HFF-Myc (cell line): Measurements from ENCODE around the gene DAB2.
"Not testable (repeated sequence)": the region's sequence is repeated elsewhere in the genome, so short reads cannot be mapped to it uniquely, and the experiment has no call there.

Experiments
- DNase-seq: peaks from one replicate; pipeline ENCODE4 v3.0.0-alpha.2; 2011; ENCODE audit warnings: low read depth; ENCODE audit errors: extremely low read depth
- H3K4me3 ChIP-seq: replicated peaks from 2 replicates; pipeline ENCODE4 v1.5.1; 2011; ENCODE audit warnings: low read depth, mild to moderate bottlenecking, control low read depth, low read length
- CTCF ChIP-seq: IDR thresholded peaks from 2 replicates; pipeline ENCODE4 v1.5.1; 2012; ENCODE audit warnings: mild to moderate bottlenecking, low read depth, low read length, control low read depth; ENCODE audit errors: missing control alignments

The DAB2 gene

GRCh38 chr5:39341896-39342295, 82.9 kb downstream of the DAB2 start:
- H3K4me3 ChIP-seq: no peak overlapping the region
- no peak for TF ChIP-seq CTCF
- DNase-seq: no peak

GRCh38 chr5:39340506-39340905, 84.3 kb downstream of the DAB2 start:
- no peak overlapping the region for H3K4me3 ChIP-seq
- no peak for TF ChIP-seq CTCF
- DNase-seq: no peak

- TF ChIP-seq CTCF: no peak
- H3K4me3 ChIP-seq: no peak overlapping the region
- DNase-seq: no peak
These were observed 87.4 kb downstream of the DAB2 start for GRCh38 chr5:39337252-39337915.

GRCh38 chr5:39334296-39334695, 90.5 kb downstream of the DAB2 start:
- not testable (repeated sequence) for H3K4me3 ChIP-seq, DNase-seq

- TF ChIP-seq CTCF: no peak
- no peak for DNase-seq
- no peak overlapping the region for H3K4me3 ChIP-seq
These were observed 91.7 kb downstream of the DAB2 start for GRCh38 chr5:39333104-39333503.

GRCh38 chr5:39331861-39332381, 92.9 kb downstream of the DAB2 start:
- H3K4me3 ChIP-seq: no peak overlapping the region
- no peak for TF ChIP-seq CTCF
- no peak for DNase-seq

- DNase-seq: no peak
- H3K4me3 ChIP-seq: no peak overlapping the region
- no peak for TF ChIP-seq CTCF
These were observed 96.0 kb downstream of the DAB2 start for GRCh38 chr5:39328731-39329130.
